Measurements from ENCODE around the gene GFOD1.

DNA sequence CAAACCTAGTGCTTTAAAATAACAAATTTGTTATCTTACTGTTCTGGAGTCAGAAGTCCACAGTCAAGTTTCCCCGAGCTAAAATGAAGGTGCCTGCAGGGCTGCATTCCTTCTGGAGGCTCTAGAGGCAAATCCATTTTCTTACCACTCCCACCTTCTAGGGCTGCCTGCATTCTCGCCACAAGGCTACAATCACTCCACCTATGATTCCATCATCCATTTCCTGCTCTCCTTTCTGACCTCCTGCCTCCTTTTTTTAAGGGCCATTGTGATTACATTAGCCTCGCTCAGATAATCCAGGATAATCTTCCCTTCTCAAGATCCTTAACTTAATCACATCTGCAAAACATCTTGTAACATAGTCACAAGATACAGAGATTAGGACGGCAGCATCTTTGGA lies 44.6 kb upstream of the GFOD1 start:
- TF ChIP-seq CTCF (IDR thresholded peaks at IDR 0.05; ENCODE audit: low read depth, low read length, poor library complexity, severe bottlenecking) = no peak
- TF ChIP-seq EZH2phosphoT487 (IDR thresholded peaks at IDR 0.05; ENCODE audit: borderline replicate concordance, low read length) = no peak
